ENCODE measurements around the gene PAGR1.

DNA sequence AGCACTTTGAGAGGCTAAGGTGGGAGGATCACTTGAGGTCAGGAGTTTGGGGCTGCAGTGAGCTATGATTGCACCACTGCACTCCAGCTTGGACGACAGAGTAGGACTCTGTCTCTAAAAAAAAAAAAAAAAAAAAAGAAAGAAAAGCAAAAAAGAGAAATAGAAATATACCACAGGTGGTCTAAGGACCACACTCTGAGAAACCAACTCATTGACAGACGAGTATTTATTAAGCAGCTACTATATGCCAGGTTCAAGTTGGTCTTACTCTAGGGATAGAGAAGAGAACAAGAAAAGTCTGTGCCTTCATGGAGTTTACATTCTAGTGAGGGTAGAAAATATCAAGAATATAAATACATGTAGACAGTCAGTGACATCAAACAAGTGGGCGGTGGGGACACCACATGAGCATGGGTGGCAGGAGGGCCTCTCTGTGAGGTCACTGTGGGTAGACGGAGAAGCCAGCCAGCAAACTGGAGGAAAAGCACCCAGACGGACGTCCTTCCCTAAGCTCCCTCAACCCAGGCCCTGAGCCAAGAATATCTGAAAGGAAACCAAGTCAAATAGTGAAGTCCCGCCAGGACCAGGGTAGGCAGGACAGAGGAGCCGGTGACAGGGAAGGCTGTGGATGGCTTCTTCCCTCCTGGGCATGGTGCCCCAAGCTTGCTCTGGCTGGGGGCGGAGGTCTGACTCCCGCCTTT is 42.3 kb downstream of the PAGR1 start:
- TF ChIP-seq, protein P1, sequence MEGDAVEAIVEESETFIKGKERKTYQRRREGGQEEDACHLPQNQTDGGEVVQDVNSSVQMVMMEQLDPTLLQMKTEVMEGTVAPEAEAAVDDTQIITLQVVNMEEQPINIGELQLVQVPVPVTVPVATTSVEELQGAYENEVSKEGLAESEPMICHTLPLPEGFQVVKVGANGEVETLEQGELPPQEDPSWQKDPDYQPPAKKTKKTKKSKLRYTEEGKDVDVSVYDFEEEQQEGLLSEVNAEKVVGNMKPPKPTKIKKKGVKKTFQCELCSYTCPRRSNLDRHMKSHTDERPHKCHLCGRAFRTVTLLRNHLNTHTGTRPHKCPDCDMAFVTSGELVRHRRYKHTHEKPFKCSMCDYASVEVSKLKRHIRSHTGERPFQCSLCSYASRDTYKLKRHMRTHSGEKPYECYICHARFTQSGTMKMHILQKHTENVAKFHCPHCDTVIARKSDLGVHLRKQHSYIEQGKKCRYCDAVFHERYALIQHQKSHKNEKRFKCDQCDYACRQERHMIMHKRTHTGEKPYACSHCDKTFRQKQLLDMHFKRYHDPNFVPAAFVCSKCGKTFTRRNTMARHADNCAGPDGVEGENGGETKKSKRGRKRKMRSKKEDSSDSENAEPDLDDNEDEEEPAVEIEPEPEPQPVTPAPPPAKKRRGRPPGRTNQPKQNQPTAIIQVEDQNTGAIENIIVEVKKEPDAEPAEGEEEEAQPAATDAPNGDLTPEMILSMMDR (IDR thresholded peaks at IDR 0.05): no peak
- TF ChIP-seq POLR2AphosphoS5 (IDR thresholded peaks at IDR 0.05; ENCODE audit: insufficient read depth in 1 of 2, low read depth in 1 of 2): no peak

Measured in vagina (tissue), 2 donors.